GM23338 (cell line): Measurements from ENCODE around the gene CENPP. TPM values are rescaled to one million over a fixed set of nuclear protein-coding genes. Genes with fewer than 3 reads are reported as not detected.

Experiments
- ATAC-seq: fragments of 200-7000 bp; cut with Tn5 transposase; 3 replicates; pipeline ENCODE4 v1.9.1; 2020
- DNase-seq: peaks from one replicate; pipeline ENCODE4 v3.0.0-alpha.2; 2015; ENCODE audit warnings: low spot score
- H2AFZ ChIP-seq: fragments of 200-600 bp; sonication (generic); 2 replicates; pipeline ENCODE4 v1.8.0; 2016; ENCODE audit warnings: antibody characterized with exemption, mild to moderate bottlenecking, moderate library complexity
- H3F3A ChIP-seq: fragments of 200-600 bp; sonication (generic); replicated peaks from 2 replicates; pipeline ENCODE4 v1.8.0; 2017; ENCODE audit warnings: antibody characterized with exemption, mixed run types, low read depth
- H3K27ac ChIP-seq: fragments of 200-600 bp; sonication (generic); 2 replicates; pipeline ENCODE4 v1.6.1; 2016; ENCODE audit warnings: low read depth
- H3K27me3 ChIP-seq: fragments of 200-600 bp; sonication (generic); 2 replicates; pipeline ENCODE4 v1.8.0; 2016; ENCODE audit warnings: mild to moderate bottlenecking, mixed run types, moderate library complexity; ENCODE audit not compliant: insufficient read depth
- H3K36me3 ChIP-seq: fragments of 200-600 bp; sonication (generic); 2 replicates; pipeline ENCODE4 v1.8.0; 2016; ENCODE audit warnings: mild to moderate bottlenecking; ENCODE audit not compliant: insufficient read depth
- H3K4me1 ChIP-seq: fragments of 200-600 bp; sonication (generic); 2 replicates; pipeline ENCODE4 v1.8.0; 2016; ENCODE audit warnings: mild to moderate bottlenecking, moderate library complexity; ENCODE audit not compliant: insufficient read depth
- H3K4me2 ChIP-seq: fragments of 200-600 bp; sonication (generic); 2 replicates; pipeline ENCODE4 v1.7.1; 2017; ENCODE audit warnings: mixed run types
- H3K4me3 ChIP-seq: fragments of 200-600 bp; sonication (generic); 2 replicates; pipeline ENCODE4 v1.6.1; 2016; ENCODE audit warnings: mixed run types
- H3K79me2 ChIP-seq: fragments of 200-600 bp; sonication (generic); replicated peaks from 2 replicates; pipeline ENCODE4 v1.8.0; 2017; ENCODE audit warnings: mild to moderate bottlenecking; ENCODE audit not compliant: insufficient read depth
- H3K9me2 ChIP-seq: fragments of 200-600 bp; sonication (generic); 2 replicates; pipeline ENCODE4 v1.8.0; 2017; ENCODE audit not compliant: insufficient read depth
- H4K20me1 ChIP-seq: fragments of 200-600 bp; sonication (generic); replicated peaks from 2 replicates; pipeline ENCODE4 v1.8.0; 2017; ENCODE audit warnings: mild to moderate bottlenecking; ENCODE audit not compliant: insufficient read depth
- H3K27ac Mint-ChIP-seq: 2 replicates; pipeline ENCODE4 v1.8.0; 2020; ENCODE audit warnings: inconsistent platforms, mild to moderate bottlenecking, moderate library complexity, mixed read lengths
- H3K27me3 Mint-ChIP-seq: 3 replicates; pipeline ENCODE4 v1.8.0; 2022; ENCODE audit warnings: low read depth, mild to moderate bottlenecking, moderate library complexity, mixed read lengths, inconsistent platforms; ENCODE audit not compliant: insufficient read depth, poor library complexity
- H3K36me3 Mint-ChIP-seq: 3 replicates; pipeline ENCODE4 v1.8.0; 2021; ENCODE audit warnings: low read depth, mild to moderate bottlenecking, inconsistent platforms, moderate library complexity, mixed read lengths
- H3K4me1 Mint-ChIP-seq: 3 replicates; pipeline ENCODE4 v1.8.0; 2020; ENCODE audit warnings: mild to moderate bottlenecking, inconsistent platforms, mixed read lengths
- H3K4me3 Mint-ChIP-seq: 3 replicates; pipeline ENCODE4 v1.8.0; 2021; ENCODE audit warnings: moderate library complexity, mild to moderate bottlenecking, inconsistent platforms, mixed read lengths
- H3K9me3 Mint-ChIP-seq: 3 replicates; pipeline ENCODE4 v1.8.0; 2020; ENCODE audit warnings: moderate library complexity, mild to moderate bottlenecking, inconsistent platforms, mixed read lengths
- CREB1 ChIP-seq: fragments of 250-450 bp; sonication (Bioruptor Pico); IDR thresholded peaks from 2 replicates; pipeline ENCODE4 v1.5.0; 2020; ENCODE audit warnings: low read depth, mild to moderate bottlenecking, moderate library complexity
- ETS1 ChIP-seq: IDR thresholded peaks from 2 replicates; pipeline ENCODE4 v1.6.1; 2016; ENCODE audit warnings: antibody characterized with exemption
- EZH2 ChIP-seq: fragments of 200-600 bp; sonication (generic); IDR thresholded peaks from one replicate; pipeline ENCODE4 v1.8.0; 2017; ENCODE audit warnings: antibody characterized with exemption, mild to moderate bottlenecking, low read depth; ENCODE audit not compliant: unreplicated experiment
- EZH2phosphoT487 ChIP-seq: fragments of 200-600 bp; sonication (generic); IDR thresholded peaks from one replicate; pipeline ENCODE4 v1.8.1; 2018; ENCODE audit warnings: antibody characterized with exemption; ENCODE audit not compliant: unreplicated experiment
- JUNB ChIP-seq: IDR thresholded peaks from one replicate; pipeline ENCODE4 v1.6.1; 2016; ENCODE audit warnings: antibody characterized with exemption; ENCODE audit not compliant: unreplicated experiment
- NANOG ChIP-seq: IDR thresholded peaks from 2 replicates; pipeline ENCODE4 v1.6.1; 2016; ENCODE audit warnings: antibody characterized with exemption, borderline replicate concordance
- POLR2AphosphoS5 ChIP-seq: IDR thresholded peaks from 2 replicates; pipeline ENCODE4 v1.6.1; 2016; ENCODE audit warnings: antibody characterized with exemption, low read depth
- STAT1 ChIP-seq: IDR thresholded peaks from one replicate; pipeline ENCODE4 v1.6.1; 2016; ENCODE audit warnings: antibody characterized with exemption; ENCODE audit not compliant: unreplicated experiment
- ZNF331 ChIP-seq: fragments of 250-450 bp; sonication (Bioruptor Pico); IDR thresholded peaks from 2 replicates; pipeline ENCODE4 v1.5.0; 2020; ENCODE audit warnings: low read depth, mild to moderate bottlenecking, moderate library complexity
- polyA plus RNA-seq: library from polyadenylated mRNA; unstranded; fragments of >200 nt; fragmentation: Nextera tagmentation; extraction: Ambion mirVana; gene quantifications from 2 replicates; pipeline ENCODE4 v1.2.1, GENCODE V29; 2016
- total RNA-seq: library from RNA; depleted of rRNA; stranded (reverse); fragments of >200 nt; shearing (Covaris generic); gene quantifications from 2 replicates; pipeline ENCODE4 v1.2.3, GENCODE V29; 2014
- TF ChIP-seq, protein P1 (sequence below): IDR thresholded peaks from one replicate; pipeline ENCODE4 v1.6.1; 2018; ENCODE audit warnings: antibody characterized with exemption; ENCODE audit not compliant: unreplicated experiment

CENPP gene
- total and polyA plus RNA-seq, 2 experiments from 2014 or later = 11.0 to 12.6 TPM

DNA sequence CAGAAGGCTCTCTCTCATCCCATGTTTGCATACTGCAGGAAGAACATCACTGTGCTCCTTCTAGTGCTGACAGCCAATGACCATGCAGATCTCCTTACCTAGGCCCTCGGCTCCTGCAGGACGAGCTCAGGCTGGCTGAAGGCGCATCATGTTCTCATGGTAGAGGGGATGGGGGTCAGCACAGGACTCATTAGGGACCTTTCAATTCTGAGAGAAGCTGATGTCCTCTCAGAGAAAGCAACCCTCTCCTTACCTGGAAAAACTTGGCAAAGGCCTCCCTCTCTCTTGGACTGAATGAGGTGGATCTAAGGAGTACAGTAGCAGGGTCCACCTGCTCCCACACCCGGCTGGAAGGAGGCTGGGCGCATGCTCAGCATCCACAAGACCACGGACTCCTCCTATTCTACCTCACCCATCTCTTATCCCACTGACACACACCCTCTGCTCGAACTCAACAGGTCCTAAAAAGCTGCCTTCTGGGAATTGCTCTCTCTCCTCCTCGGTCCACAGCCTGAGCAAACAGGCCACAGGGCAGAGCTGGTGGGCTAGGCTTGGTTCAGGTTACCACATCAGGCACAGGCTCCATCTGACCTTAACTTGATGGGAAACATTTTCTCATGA lies 341.3 kb downstream of the CENPP start:
- Mint-ChIP-seq H3K9me3 (no peaks in the 10 kb centered on the region), H3K4me1 (peaks cover 25% of the 10 kb centered on the region), H3K27ac (no peak overlapping the region), H3K27me3 (peaks cover 7% of the 10 kb centered on the region), H3K36me3 (peaks cover 4% of the 10 kb centered on the region; the same call in 1 of the 3 replicates), H3K4me3 (no peak overlapping the region)
- H3K27me3 ChIP-seq = no peaks in the 10 kb centered on the region
- peaks cover 17% of the 10 kb centered on the region; the same call in 1 of the 2 replicates for H3K4me1 ChIP-seq
- no peak overlapping the region for H2AFZ ChIP-seq
- TF ChIP-seq EZH2 (no peak), NANOG (no peak), STAT1 (no peak)
- H3K27ac ChIP-seq = no peak overlapping the region
- no peak overlapping the region for H3K4me3 ChIP-seq
- no peaks in the 10 kb centered on the region for H3K9me2 ChIP-seq
- H3K36me3 ChIP-seq = no peaks in the 10 kb centered on the region
- H4K20me1 ChIP-seq = peaks cover 6% of the 10 kb centered on the region
- no peak overlapping the region for H3K4me2 ChIP-seq
- H3F3A ChIP-seq = peaks cover 5% of the 10 kb centered on the region; the same call in 1 of the 2 replicates
- DNase-seq (no peak), ATAC-seq (no peak)
- peaks cover 80% of the 10 kb centered on the region for H3K79me2 ChIP-seq

- H3K4me1 Mint-ChIP-seq = peaks cover 25% of the 10 kb centered on the region
- Histone ChIP-seq H4K20me1 (peaks cover 6% of the 10 kb centered on the region), H3K27ac (no peak overlapping the region), H3K9me2 (no peaks in the 10 kb centered on the region), H3K36me3 (no peaks in the 10 kb centered on the region), H3K4me2 (peak overlapping the region; percentile 99), H3K4me3 (peak overlapping the region; percentile 99), H3K27me3 (no peaks in the 10 kb centered on the region), H3F3A (peaks cover 5% of the 10 kb centered on the region; the same call in 1 of the 2 replicates), H3K79me2 (peaks cover 61% of the 10 kb centered on the region), H3K4me1 (peaks cover 17% of the 10 kb centered on the region; the same call in 1 of the 2 replicates), H2AFZ (peak overlapping the region; percentile 84)
- ATAC-seq (no peak), DNase-seq (peak; percentile 46)
- H3K36me3 Mint-ChIP-seq = peaks cover 7% of the 10 kb centered on the region; the same call in 1 of the 3 replicates
- H3K27me3 Mint-ChIP-seq = peaks cover 5% of the 10 kb centered on the region
- H3K9me3 Mint-ChIP-seq = no peaks in the 10 kb centered on the region
- H3K4me3 Mint-ChIP-seq = peak overlapping the region; percentile 96
- peak overlapping the region; percentile 72; the same call in 1 of the 2 replicates for H3K27ac Mint-ChIP-seq
- TF ChIP-seq EZH2 = no peak
- TF ChIP-seq CREB1 (CRISPR knock-in tag) = no peak
- no peak for TF ChIP-seq JUNB
- no peak for TF ChIP-seq ZNF331 (CRISPR knock-in tag)
- no peak for TF ChIP-seq ETS1
- no peak for TF ChIP-seq EZH2phosphoT487
- TF ChIP-seq, protein P1, sequence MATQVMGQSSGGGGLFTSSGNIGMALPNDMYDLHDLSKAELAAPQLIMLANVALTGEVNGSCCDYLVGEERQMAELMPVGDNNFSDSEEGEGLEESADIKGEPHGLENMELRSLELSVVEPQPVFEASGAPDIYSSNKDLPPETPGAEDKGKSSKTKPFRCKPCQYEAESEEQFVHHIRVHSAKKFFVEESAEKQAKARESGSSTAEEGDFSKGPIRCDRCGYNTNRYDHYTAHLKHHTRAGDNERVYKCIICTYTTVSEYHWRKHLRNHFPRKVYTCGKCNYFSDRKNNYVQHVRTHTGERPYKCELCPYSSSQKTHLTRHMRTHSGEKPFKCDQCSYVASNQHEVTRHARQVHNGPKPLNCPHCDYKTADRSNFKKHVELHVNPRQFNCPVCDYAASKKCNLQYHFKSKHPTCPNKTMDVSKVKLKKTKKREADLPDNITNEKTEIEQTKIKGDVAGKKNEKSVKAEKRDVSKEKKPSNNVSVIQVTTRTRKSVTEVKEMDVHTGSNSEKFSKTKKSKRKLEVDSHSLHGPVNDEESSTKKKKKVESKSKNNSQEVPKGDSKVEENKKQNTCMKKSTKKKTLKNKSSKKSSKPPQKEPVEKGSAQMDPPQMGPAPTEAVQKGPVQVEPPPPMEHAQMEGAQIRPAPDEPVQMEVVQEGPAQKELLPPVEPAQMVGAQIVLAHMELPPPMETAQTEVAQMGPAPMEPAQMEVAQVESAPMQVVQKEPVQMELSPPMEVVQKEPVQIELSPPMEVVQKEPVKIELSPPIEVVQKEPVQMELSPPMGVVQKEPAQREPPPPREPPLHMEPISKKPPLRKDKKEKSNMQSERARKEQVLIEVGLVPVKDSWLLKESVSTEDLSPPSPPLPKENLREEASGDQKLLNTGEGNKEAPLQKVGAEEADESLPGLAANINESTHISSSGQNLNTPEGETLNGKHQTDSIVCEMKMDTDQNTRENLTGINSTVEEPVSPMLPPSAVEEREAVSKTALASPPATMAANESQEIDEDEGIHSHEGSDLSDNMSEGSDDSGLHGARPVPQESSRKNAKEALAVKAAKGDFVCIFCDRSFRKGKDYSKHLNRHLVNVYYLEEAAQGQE = no peak
- TF ChIP-seq NANOG = no peak
- TF ChIP-seq POLR2AphosphoS5 = no peak
Measured at GRCh38 chr9:92668746-92669526, 343.2 kb downstream of the CENPP start.
